ENCODE data around the gene HPSE2.

GRCh38 chr10:98567391-98568133 lies 668.1 kb downstream of the HPSE2 start:
- TF ChIP-seq CTCF (IDR thresholded peaks at IDR 0.05) (no peak), POLR2A (IDR thresholded peaks at IDR 0.05) (no peak), EP300 (IDR thresholded peaks at IDR 0.05) (no peak)

Measured in sigmoid colon (tissue), 4 donors.